Erythroblast (primary cell): ENCODE measurements around the gene RASSF1.
A peak's percentile ranks its signal among the peaks of the same experiment; 100 is the strongest.

Experiments
- DNase-seq, 2 experiments: peaks; one replicate each; lab custom pipeline; 2025; lab: John Stamatoyannopoulos, UW
- GATA1 ChIP-seq: IDR thresholded peaks from 2 replicates; pipeline ENCODE4 v1.6.1; 2011; ENCODE audit warnings: low read depth, mild to moderate bottlenecking, control low read depth, low read length, moderate library complexity
- POLR2A ChIP-seq: IDR thresholded peaks from 2 replicates; pipeline ENCODE4 v1.6.1; 2011; ENCODE audit warnings: mild to moderate bottlenecking, low read length

RASSF1 gene, protein sequence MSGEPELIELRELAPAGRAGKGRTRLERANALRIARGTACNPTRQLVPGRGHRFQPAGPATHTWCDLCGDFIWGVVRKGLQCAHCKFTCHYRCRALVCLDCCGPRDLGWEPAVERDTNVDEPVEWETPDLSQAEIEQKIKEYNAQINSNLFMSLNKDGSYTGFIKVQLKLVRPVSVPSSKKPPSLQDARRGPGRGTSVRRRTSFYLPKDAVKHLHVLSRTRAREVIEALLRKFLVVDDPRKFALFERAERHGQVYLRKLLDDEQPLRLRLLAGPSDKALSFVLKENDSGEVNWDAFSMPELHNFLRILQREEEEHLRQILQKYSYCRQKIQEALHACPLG

DNA sequence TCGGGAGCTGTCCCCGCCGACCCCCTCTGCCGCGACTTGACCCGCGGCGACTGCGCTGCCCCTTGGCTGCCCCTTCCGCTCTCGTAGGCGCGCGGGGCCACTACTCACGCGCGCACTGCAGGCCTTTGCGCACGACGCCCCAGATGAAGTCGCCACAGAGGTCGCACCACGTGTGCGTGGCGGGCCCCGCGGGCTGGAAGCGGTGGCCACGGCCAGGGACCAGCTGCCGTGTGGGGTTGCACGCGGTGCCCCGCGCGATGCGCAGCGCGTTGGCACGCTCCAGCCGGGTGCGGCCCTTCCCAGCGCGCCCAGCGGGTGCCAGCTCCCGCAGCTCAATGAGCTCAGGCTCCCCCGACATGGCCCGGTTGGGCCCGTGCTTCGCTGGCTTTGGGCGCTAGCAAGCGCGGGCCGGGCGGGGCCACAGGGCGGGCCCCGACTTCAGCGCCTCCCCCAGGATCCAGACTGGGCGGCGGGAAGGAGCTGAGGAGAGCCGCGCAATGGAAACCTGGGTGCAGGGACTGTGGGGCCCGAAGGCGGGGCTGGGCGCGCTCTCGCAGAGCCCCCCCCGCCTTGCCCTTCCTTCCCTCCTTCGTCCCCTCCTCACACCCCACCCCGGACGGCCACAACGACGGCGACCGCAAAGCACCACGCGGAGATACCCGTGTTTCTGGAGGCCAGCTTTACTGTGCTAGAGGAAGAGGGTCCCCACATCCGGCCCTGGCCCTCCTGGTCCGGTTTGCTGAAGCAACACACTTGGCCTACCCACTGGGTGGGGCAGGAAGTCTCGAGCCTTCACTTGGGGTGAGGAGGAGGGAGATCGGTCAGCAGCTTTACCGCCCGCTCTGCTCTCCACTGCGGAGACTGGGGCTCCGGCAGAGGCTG lies at the start of gene RASSF1:
Gene RASSF1, minus strand, starts transcription at position 389 of the 882 bp plus-strand sequence. Its CDS starts 31 bp downstream, at position 358.
- TF ChIP-seq GATA1 (no peak), POLR2A (peak; percentile 95)
- DNase-seq = peak; percentile 83 to 84

DNA sequence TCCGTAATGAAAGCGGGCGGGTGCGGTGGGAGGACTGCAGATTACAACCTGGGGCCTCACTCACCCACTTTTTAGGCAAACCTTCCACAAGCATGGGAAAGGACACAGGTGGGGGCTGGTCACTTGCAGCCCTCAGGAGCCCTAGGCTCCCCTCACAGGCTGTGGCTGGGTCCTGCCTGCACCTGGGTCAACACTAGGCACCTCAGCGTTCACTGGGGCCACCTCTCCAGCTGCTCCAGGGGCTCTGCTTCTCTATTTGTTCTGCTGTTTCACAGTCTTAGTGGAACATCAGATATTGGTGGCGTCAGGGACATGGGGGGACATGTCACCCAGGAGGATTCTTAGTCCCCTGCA lies 48.8 kb upstream of the RASSF1 start:
- TF ChIP-seq GATA1 (no peak), POLR2A (no peak)
- DNase-seq = no peak

DNA sequence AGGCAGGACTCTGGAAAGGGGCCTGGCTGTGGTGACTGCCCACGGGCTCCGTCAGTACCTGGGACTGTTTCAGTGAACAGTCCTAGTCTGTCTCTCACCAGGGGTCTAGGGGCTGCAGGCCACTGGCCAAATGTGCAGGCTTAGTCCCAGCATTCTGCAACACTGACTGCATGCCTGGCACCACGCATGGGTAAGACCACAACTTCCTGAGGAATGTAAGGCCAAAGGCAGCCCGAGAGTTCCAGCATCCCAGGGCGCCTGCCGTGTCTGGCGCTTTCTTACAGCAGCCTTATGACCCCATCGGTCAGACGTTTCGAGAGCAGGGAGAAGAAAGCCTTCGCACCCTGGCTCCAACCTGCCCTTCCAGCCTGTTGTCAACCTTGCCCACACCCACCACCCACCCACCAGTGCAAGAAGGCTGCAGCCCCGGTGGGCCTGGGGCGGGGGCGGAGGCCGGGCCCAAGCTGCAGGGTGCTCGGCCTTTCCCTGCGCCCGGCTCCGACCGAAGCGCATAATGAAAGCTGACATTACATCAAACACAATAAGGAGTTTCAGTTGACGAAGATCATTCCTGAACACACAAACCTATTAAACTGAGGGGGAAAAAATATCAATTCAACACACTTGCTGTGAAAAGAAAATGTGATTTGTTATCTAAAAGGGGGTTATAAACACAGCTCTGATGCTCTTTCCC lies 48.2 kb upstream of the RASSF1 start:
- DNase-seq = no peak
- TF ChIP-seq POLR2A (no peak), GATA1 (no peak)

DNA sequence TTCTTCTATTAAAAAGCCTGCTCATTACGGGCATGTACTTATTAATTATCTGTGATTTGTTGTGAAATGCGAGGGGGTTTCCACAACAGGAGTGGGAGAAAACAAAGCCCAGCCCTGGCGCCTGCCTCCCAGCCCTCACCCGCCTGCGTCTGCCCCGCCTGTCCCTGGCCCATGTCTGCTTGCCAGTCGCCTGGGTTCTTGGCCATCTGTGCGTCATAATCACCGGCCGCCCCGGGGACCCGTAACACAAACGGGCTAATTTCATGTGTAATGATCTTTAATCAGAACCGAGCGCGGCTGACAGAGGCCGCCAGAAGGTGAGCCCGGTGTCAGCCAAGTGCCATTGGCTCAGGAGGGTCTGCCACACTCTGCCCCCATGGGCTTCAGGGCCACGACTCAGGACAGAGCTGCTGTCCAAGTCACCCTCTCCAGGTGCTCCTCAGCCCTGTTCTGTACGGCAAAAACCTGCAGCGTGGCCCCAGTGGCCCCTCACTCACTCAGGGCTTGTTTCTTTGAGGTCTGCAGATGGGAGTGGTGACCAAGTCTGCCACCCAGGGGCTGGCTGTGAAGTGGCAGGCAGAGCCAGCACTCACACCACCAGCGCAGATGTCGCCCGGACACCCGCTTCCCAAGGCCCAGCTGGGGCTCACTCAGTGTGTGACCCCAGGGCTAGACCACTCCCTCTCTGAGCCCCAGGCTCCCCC lies 47.5 kb upstream of the RASSF1 start:
- TF ChIP-seq GATA1 (no peak), POLR2A (no peak)
- DNase-seq = peak; percentile 30 to 32

DNA sequence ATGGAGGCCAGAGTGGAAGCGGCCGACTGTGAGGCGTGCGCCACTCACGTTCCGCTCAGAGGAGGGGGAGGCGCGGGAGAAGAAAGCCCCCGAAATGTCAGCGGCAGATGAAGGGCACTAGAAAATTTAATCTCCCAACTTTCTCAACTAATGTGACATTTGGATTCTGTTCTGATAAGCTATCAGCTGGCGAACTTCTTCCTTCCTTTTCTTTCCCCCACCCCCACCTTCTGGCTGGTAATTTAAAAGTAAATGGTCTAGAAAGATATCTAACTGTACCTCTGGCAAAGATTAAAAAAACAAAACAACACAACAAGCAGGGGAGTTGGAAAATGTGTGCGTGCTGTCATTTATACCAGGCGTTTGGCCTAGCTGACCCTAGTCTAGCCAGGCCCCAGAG lies 45.1 kb upstream of the RASSF1 start:
- peak; percentile 9 to 57 for DNase-seq
- TF ChIP-seq POLR2A (no peak), GATA1 (no peak)

DNA sequence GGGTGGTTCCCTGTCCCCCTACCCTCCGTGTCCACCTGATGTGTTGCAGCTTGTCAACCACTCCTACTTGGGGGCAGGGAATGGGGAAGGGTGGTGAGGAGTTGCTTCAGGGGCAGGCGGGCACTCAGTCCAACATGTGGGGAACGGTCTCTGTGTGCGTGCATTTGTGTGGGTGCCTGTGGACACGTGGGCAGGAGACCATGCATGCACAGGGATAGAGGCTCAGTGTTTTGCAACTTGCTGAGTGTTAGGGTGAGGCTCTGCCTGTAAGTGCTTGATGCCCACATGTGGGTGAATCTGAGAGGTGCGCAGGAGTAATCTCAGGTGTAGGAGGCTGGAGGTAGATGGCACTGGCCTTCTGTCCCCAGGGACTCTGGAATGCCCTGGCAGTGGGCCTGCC lies 43.1 kb upstream of the RASSF1 start:
- no peak for DNase-seq

DNA sequence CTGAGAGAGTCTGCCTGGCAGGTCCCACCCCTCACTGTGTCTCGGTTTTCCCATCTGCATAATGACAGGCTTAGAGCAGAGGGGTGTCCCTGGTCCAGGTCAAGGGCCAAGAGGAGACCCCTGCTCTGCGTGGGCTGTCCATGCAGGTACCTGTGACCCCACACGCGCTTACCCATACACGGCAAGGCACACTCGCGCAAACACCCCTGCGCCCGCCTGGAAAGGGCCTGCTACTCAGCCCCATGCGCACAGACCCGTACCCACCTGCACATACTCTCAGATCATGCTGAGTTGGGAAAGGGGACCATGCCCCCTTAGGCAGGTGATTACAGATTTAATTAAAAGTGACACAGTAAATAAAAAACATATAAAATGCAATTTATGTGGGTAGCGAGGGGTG lies 42.1 kb upstream of the RASSF1 start:
- no peak for DNase-seq
- TF ChIP-seq POLR2A (no peak), GATA1 (no peak)

More for the DNA sequence above, 43.1 kb upstream of the RASSF1 start:
- TF ChIP-seq POLR2A (no peak), GATA1 (no peak)

DNA sequence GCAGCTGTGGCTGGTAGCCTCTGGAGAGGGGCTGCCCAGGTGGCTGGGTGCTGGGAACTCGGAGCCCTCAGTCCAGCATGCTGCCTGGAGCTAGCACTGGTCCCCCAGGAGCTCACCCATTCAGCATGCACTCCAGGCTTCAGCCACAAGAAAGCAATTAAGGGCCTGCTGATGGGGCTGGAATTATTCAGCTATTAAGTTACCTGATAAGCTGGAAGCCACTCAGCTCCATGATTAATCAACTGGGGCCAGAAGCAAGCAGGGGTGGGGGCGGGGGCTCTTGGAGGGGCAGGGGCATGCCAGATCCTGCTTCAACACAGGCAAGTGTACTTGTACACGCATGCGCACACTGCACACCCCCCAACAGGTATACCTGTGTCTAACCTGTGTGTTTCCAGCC lies 40.7 kb upstream of the RASSF1 start:
- DNase-seq = peak; percentile 14 to 34
- TF ChIP-seq POLR2A (no peak), GATA1 (no peak)

DNA sequence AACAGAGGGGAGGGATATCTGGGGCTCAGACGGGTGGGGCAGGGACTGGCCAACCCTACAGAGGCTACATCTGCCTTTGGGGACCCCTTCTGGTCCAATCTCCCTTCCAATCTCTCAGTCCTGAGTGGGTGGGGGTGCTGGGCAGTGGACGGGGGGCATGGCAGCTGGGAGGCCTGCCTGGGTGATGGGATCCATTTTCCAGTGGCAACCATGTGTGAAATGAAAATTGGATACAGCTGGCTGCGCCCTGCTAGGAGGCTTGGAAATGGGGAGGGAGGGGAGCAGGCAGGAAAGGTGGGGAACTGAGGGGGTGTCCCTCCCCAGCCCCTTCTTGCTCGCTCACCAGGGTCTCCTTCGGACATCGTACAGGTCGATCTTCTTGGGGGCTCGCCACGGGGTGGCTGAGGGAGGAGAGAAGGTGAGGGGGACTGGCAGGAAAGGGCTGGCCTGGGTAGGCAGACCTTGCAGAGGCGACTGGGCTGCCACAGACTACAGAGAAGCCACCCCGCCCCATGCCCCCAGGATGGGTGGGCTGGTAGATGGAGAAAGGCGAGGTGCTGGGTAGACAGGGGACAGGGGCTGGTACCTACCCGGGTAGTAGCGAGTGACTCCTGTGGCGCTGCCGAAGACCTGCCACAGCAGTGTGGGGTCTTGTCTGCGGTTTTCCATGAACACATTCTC lies 39.9 kb upstream of the RASSF1 start:
- no peak for DNase-seq
- no peak for TF ChIP-seq GATA1
- TF ChIP-seq POLR2A = no peak

DNA sequence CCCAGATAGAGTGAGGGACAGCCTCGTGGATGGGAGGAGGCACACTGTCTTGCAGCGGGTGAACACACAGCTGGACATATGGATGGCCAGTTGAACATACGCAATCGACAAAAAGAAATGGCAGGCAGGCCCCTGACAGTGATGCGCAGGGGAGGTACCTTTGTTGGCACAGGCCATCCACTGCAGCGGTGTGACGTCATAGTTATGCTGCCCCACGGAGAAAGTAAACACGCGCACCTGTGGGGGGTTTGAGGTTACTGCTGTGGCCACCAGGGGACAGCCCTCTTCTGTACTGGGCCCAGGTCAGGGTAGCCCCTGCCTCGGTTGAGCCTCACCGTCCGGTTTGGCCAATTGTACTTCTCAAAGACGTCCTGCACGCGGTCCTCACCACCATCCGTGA lies 38.1 kb upstream of the RASSF1 start:
- no peak for DNase-seq
- TF ChIP-seq POLR2A = no peak
- TF ChIP-seq GATA1 = no peak

DNA sequence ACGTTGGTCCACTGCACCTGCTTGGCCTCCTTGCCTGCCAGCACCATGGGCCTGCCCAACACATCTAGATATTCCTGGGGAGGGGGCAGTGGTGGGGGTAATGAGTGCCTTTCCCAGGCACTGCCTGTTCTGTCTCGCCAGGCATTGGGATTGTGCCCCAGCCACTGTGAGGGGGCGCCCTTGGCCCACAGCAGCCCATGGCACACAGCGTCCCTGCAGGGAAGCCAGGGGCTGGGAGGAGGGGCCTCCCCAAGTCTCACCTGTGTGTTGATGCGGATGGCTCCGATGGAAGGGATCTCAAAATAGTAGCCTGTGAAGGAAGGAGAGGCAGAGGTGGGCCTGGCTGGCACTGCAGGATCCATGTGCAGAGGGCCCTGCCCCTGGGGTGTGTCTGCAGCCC lies 37.4 kb upstream of the RASSF1 start:
- DNase-seq = no peak
- TF ChIP-seq POLR2A = no peak
- no peak for TF ChIP-seq GATA1

DNA sequence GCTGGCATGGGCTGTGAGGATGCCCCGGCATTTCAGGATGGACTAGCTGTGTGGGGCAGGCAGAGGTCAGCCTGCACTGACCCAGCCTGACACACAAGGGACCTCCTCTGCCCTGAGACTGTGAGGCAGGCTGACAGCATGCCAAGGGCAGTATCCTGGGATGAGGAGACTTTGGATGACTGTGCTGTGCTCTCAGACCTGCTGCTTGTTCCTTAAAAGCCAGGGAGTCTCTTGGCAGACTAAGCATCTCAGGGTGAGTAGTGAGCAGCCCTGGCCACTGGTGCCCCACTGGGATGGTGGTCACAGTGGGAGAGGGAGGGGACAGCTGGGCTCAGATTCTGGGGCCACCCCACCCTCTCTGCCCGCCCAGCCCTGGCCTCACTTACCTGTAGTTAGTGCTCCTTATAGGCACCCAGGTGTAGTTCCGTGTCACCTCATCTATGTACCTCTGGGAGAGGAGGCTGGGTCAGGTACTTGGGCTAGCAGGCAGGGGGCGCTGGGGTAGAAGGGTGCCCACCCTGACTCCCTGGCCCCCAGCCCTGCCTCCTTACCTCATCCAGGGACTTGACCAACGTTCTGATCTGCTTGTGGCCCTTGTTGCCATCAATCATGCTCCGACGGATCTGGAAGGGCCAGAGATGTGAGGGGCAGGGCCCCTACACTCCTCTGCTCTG lies 34.8 kb upstream of the RASSF1 start:
- TF ChIP-seq POLR2A (no peak), GATA1 (no peak)

More for the DNA sequence above, 34.8 kb upstream of the RASSF1 start:
- peak in 1 of 2 experiments; percentile 19 for DNase-seq
